Frontal cortex (tissue), 4 donors: Measurements from ENCODE around the gene CAPN12. TPM values are rescaled to one million over a fixed set of nuclear protein-coding genes. Genes with fewer than 3 reads are reported as not detected.
"Not testable (repeated sequence)": the region's sequence is repeated elsewhere in the genome, so short reads cannot be mapped to it uniquely, and the experiment has no call there.

ENCODE experiments used
- DNase-seq, 2 donors: peaks; one replicate each; pipeline ENCODE4 v3.0.0; 2012; ENCODE audit warnings: low spot score in 2 of 2
- FAIRE-seq: peaks from 2 replicates; lab custom pipeline; 2012; peaks lifted over from hg19 to GRCh38; lab: Jason Lieb, UNC
- total RNA-seq: library from RNA; depleted of rRNA; stranded (reverse); fragments of >200 nt; gene quantifications from one replicate; pipeline ENCODE4 v1.2.3, GENCODE V29; 2014
- donor health status: control.
- donor health status: control.
- donor health status: control.

The CAPN12 gene, protein sequence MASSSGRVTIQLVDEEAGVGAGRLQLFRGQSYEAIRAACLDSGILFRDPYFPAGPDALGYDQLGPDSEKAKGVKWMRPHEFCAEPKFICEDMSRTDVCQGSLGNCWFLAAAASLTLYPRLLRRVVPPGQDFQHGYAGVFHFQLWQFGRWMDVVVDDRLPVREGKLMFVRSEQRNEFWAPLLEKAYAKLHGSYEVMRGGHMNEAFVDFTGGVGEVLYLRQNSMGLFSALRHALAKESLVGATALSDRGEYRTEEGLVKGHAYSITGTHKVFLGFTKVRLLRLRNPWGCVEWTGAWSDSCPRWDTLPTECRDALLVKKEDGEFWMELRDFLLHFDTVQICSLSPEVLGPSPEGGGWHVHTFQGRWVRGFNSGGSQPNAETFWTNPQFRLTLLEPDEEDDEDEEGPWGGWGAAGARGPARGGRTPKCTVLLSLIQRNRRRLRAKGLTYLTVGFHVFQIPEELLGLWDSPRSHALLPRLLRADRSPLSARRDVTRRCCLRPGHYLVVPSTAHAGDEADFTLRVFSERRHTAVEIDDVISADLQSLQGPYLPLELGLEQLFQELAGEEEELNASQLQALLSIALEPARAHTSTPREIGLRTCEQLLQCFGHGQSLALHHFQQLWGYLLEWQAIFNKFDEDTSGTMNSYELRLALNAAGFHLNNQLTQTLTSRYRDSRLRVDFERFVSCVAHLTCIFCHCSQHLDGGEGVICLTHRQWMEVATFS
- under 0.01 TPM for total RNA-seq

DNA sequence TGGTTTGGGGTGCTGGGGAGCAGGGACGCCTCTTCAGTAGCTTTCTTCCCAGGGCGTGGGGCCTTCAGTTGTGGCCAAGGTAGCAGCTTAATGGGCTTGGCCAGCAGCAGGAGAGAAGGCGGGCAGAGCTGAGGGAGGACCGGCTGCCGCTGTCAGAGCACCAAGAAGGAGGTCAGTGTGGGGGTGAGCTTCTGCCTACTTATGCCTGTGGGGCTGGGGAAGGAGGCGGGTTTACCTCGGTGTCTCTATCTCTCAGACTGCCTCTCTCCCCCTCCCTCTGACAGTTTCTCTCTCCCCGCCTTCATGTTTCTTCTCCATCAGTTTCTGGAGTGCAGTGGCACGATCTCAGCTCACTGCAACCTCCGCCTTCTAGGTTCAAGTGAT lies at the start of gene CAPN12:
Gene CAPN12 (minus strand): TSS at position 177 of the 384 bp plus-strand sequence. CDS start 309 bp downstream, outside the sequence.
- FAIRE-seq (no peak), DNase-seq (peak in 1 of 2 donors; percentile 20)

DNA sequence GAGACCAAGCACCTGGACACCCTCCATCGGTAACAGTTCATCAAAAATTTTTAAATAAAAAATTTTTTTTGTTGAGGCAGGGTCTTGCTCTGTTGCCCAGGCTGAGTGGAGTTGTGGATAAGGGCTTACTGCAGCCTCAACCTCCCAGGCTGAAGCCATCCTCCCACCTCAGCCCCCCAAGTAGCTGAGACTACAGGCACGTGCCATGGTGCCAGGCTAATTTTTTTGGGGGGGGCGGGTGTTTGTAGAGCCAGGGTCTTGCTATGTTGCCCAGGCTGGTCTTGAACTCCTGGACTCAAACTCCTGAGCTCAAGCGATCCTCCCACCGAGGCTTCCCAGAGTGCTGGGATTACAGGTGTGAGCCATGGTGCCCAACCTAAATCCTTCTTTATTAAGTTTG lies 49.4 kb upstream of the CAPN12 start:
- DNase-seq (no peak), FAIRE-seq (no peak)

DNA sequence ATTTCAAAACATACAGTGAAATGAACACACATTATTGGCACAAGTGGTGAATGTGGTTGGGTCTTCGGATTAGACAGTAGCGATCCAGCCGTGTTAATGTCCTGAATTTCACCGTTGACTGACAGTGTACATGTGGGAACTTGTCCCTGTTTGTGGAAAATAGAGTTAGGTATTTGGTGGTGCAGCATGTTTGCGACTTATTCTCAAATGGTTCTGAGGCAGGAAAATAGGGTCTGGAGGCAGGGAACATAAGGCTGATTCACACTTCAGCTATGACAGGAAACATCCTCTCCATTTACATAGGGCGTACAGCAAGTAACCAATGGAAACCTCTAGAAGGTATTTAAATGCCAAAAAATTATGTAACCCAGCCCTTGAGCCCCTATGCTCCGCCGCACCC lies 48.9 kb upstream of the CAPN12 start:
- no peak for FAIRE-seq

GRCh38 chr19:38792250-38793111 lies 48.2 kb upstream of the CAPN12 start:
- FAIRE-seq (no peak), DNase-seq (peak in 1 of 2 donors; percentile 35)

More for the DNA sequence above, 48.9 kb upstream of the CAPN12 start:
- DNase-seq = peak in 1 of 2 donors; percentile 26

DNA sequence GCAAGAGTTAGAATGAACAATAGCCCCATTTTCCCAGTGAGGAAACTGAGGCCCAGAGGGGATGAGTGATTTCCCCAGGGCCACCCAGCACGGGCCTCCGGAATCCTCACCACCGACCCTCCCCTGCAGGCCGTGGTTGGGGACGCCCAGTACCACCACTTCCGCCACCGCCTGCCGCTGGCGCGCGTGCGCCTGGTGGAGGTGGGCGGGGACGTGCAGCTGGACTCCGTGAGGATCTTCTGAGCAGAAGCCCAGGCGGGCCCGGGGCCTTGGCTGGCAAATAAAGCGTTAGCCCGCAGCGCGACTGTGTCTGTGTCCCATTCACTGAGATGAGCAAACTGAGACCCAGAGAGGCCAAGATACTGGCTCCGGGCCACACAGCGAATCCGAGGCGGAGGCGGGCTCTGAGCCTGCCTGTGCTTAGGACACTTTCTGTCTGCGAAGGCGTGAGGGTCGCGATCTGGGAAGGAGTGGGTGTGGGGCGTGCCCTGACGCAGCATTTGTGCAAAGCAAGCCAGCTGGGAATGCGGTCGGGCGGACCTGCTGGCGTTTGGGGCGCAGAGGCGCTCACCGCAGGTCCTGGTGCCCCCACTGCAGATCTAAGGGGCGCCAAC lies 47.3 kb upstream of the CAPN12 start:
- FAIRE-seq, DNase-seq: not testable (repeated sequence)

GRCh38 chr19:38790507-38791403 lies 46.5 kb upstream of the CAPN12 start:
- not testable (repeated sequence) for DNase-seq, FAIRE-seq

DNA sequence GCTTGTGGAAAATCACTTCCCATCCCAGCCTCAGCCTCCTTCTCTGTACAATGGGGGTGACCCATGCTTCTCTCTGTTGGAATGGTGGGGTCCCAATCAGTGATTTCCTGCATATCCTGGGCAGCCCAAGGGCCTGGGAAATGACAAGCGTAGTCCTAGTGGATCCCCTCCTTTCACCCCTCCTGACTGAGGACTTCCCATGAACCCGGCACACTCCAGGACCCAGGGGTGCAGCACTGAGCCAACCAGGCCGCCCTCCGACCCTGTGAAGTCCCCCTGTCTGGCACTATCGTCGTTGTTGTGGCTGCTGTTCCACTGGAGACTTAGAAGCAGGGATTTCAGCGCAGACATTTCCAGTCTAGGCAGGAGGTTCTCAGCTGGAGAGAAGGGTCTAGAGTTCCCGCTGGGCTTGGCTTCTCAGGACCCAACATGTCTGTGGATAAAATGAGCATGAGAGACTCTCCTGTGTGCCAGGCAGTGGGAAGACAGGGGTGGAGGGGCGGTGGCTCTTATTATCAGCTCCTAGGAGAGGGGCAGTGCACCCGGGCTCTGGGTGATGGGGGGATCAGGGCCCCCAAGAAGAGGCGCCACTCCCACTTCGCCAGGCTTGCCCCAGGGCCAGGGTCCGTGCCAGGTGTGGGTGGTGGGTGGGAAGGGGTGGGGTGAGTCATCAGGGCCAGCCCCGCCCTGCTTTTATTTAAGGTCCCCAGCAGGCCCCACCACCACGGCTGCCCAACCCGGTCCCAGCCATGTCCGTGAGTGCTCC lies 44.4 kb upstream of the CAPN12 start, which contains the start of gene LGALS7B:
Gene LGALS7B (plus strand): TSS at position 723 of the 766 bp plus-strand sequence. CDS start 27 bp downstream, at position 750.
- FAIRE-seq (no peak), DNase-seq (no peak)

GRCh38 chr19:38786572-38787265 lies 42.4 kb upstream of the CAPN12 start:
- FAIRE-seq (no peak), DNase-seq (no peak)

GRCh38 chr19:38786061-38786460 lies 41.8 kb upstream of the CAPN12 start:
- FAIRE-seq, DNase-seq: not testable (repeated sequence)

DNA sequence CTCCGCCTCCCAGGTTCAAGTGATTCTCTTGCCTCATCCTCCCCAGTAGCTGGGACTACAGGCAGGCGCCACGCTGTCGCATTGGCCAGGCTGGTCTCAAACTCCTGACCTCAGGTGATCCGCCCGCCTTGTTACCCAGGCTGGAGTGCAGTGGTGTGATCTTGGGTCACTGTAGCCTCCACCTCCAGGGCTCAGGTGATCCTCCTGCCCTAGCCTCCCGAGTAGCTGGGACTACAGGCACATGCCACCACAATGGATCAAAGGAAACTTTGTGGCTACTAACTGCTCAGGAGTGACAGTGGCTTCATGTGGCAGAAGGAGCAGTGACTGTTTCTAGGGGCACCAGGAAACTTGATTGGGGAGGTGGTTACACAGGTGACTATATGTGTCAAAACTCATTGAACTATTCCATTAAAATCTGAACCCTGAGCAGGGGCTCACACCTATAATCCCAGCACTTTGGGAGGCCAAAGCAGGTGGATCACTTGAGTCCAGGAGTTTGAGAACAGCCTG lies 41.0 kb upstream of the CAPN12 start:
- FAIRE-seq = no peak
- DNase-seq = no peak

- no peak for DNase-seq
- FAIRE-seq = no peak
Measured at GRCh38 chr19:38784224-38784623, 40.0 kb upstream of the CAPN12 start.

- DNase-seq, FAIRE-seq: not testable (repeated sequence)
Measured at GRCh38 chr19:38782212-38782611, 37.9 kb upstream of the CAPN12 start.

DNA sequence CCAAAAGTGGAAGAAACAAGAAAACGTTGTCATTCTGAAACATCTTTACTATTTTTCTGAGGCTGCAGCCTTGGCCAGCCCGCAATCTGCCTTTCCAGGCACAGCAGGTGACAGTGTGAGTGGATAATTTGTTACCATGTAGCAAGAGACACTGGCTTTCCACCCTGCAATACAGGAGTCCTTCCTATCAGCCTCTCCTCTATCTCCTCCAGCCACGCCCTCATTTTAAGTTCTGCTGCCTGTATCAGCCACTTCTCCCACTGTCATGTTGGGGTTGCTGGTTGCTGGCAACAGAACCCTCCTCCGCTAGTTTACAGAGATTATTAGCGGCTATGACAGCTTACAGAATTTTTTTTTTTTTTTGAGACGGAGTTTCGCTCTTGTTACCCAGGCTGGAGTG lies 36.8 kb upstream of the CAPN12 start:
- no peak for FAIRE-seq
- DNase-seq = no peak

GRCh38 chr19:38780443-38780842 lies 36.2 kb upstream of the CAPN12 start:
- DNase-seq (no peak), FAIRE-seq (no peak)

DNA sequence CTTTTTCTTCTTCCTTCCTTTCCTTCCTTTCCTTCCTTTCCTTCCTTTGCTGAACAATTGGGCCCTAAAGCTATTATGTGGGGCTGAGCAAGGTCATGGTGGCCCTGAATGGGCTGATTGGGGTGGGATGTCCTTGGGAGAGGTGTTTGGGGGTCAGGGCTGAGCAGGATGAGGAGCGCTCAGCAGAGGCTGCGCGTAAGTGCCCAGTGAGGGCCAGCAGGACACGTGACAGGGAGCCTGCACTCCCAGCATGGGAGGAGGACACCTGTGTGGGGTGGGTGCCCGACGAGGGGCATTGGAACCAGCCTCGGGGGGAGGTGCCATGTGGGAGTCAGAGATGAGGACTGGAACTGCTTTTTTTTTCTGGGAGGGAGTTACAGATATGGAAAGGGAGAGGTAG lies 34.5 kb upstream of the CAPN12 start:
- no peak for DNase-seq
- no peak for FAIRE-seq

GRCh38 chr19:38774181-38774950 lies 30.1 kb upstream of the CAPN12 start:
- no peak for DNase-seq

More at GRCh38 chr19:38774181-38774950, 30.1 kb upstream of the CAPN12 start:
- no peak for FAIRE-seq
